HG02798 (cell line): Measurements from ENCODE around the gene PTPN3.
"Not testable (repeated sequence)": the region's sequence is repeated elsewhere in the genome, so short reads cannot be mapped to it uniquely, and the experiment has no call there.

Experiments
- ATAC-seq: cut with Tn5 transposase; IDR thresholded peaks from one replicate; pipeline ENCODE4 v1.9.1; 2021; ENCODE audit warnings: mild to moderate bottlenecking; ENCODE audit not compliant: unreplicated experiment, poor library complexity

Gene PTPN3

GRCh38 chr9:109403766-109404320 lies 94.3 kb downstream of the PTPN3 start:
- ATAC-seq = no peak

- no peak for ATAC-seq
Measured at GRCh38 chr9:109403116-109403515, 95.0 kb downstream of the PTPN3 start.

- no peak for ATAC-seq
Measured at GRCh38 chr9:109401990-109402318, 96.2 kb downstream of the PTPN3 start.

GRCh38 chr9:109401169-109401989 lies 96.7 kb downstream of the PTPN3 start:
- ATAC-seq = peak; percentile 32

GRCh38 chr9:109399258-109399767 lies 98.8 kb downstream of the PTPN3 start:
- ATAC-seq = peak; percentile 82

GRCh38 chr9:109391176-109391575 lies 106.9 kb downstream of the PTPN3 start:
- no peak for ATAC-seq

- ATAC-seq = no peak
Measured at GRCh38 chr9:109387856-109388255, 110.3 kb downstream of the PTPN3 start.

GRCh38 chr9:109387206-109387605 lies 110.9 kb downstream of the PTPN3 start:
- ATAC-seq = no peak

- no peak for ATAC-seq
Measured at GRCh38 chr9:109385499-109385898, 112.6 kb downstream of the PTPN3 start.

GRCh38 chr9:109383947-109384346 lies 114.2 kb downstream of the PTPN3 start:
- no peak for ATAC-seq

GRCh38 chr9:109383356-109383755 lies 114.8 kb downstream of the PTPN3 start:
- ATAC-seq = no peak

GRCh38 chr9:109382585-109382984 lies 115.5 kb downstream of the PTPN3 start:
- no peak for ATAC-seq

GRCh38 chr9:109382182-109382581 lies 115.9 kb downstream of the PTPN3 start:
- ATAC-seq = no peak

- ATAC-seq = peak; percentile 53
Measured at GRCh38 chr9:109381011-109381729, 116.9 kb downstream of the PTPN3 start.

GRCh38 chr9:109379513-109379912 lies 118.6 kb downstream of the PTPN3 start:
- ATAC-seq = no peak

- ATAC-seq = no peak
Measured at GRCh38 chr9:109378316-109378715, 119.8 kb downstream of the PTPN3 start.

GRCh38 chr9:109372246-109372645 lies 125.9 kb downstream of the PTPN3 start:
- no peak for ATAC-seq

GRCh38 chr9:109371374-109371773 lies 126.7 kb downstream of the PTPN3 start:
- ATAC-seq = no peak

GRCh38 chr9:109369285-109369684 lies 128.8 kb downstream of the PTPN3 start:
- peak; percentile 59 for ATAC-seq

GRCh38 chr9:109360771-109361170 lies 137.3 kb downstream of the PTPN3 start:
- ATAC-seq = no peak

- ATAC-seq = not testable (repeated sequence)
Measured at GRCh38 chr9:109358968-109359603, 139.0 kb downstream of the PTPN3 start.
